ENCODE measurements around the gene CRYBG2. TPM values are rescaled to one million over a fixed set of nuclear protein-coding genes. Genes with fewer than 3 reads are reported as not detected.

The CRYBG2 gene
- polyA plus RNA-seq, 1 donor from 2014 or later: 2.5 TPM

GRCh38 chr1:26274801-26275425 is 79.0 kb downstream of the CRYBG2 start:
- TF ChIP-seq TAF1 (IDR thresholded peaks at IDR 0.05; ENCODE audit: low read depth): no peak
- no peak for TF ChIP-seq MXI1 (conservative IDR thresholded peaks at IDR 0.05; ENCODE audit: poor library complexity, severe bottlenecking)
- Histone ChIP-seq H3K27ac (ENCODE audit: low read length) (no peak overlapping the region), H3K9me2 (ENCODE audit: insufficient read depth, low read length) (no peaks in the 10 kb centered on the region), H4K20me1 (ENCODE audit: insufficient read depth) (no peaks in the 10 kb centered on the region), H3K79me2 (replicated peaks; ENCODE audit: insufficient read depth, low read length) (peaks cover 5% of the 10 kb centered on the region), H3K9ac (ENCODE audit: low read length) (no peak overlapping the region), H3K4me2 (ENCODE audit: low read length) (no peak overlapping the region), H3K4me3 (ENCODE audit: low read length) (no peak overlapping the region), H3K9me3 (ENCODE audit: low read length) (no peaks in the 10 kb centered on the region), H3K27me3 (ENCODE audit: insufficient read depth, low read depth, low read length) (no peaks in the 10 kb centered on the region), H2AFZ (ENCODE audit: low read depth, low read length) (no peak overlapping the region), H3K36me3 (ENCODE audit: insufficient read depth, low read length) (no peaks in the 10 kb centered on the region), H3F3A (ENCODE audit: insufficient read depth, low read length, poor library complexity, severe bottlenecking) (no peaks in the 10 kb centered on the region)

Other genes starting within 250 kb of the CRYBG2 start
- 41.3 and 44.9 TPM in 2 replicates for gene PDIK1L, start 242.3 kb downstream of the CRYBG2 start, polyA plus RNA-seq
- gene FAM110D, start 195.1 kb downstream of the CRYBG2 start, polyA plus RNA-seq: 0.31 and 0.48 TPM in 2 replicates
- gene C1orf232, start 185.2 kb downstream of the CRYBG2 start, polyA plus RNA-seq: not detected in 2 replicates
- 20.2 and 25.0 TPM in 2 replicates for gene ZNF593, start 184.2 kb downstream of the CRYBG2 start, polyA plus RNA-seq
- gene ZNF593OS, start 182.3 kb downstream of the CRYBG2 start, polyA plus RNA-seq: not detected in 2 replicates
- gene CNKSR1, start 176.6 kb downstream of the CRYBG2 start, polyA plus RNA-seq: 2.2 and 7.8 TPM in 2 replicates
- gene CATSPER4, start 163.5 kb downstream of the CRYBG2 start, polyA plus RNA-seq: not detected in 2 replicates
- gene CEP85, start 119.9 kb downstream of the CRYBG2 start, polyA plus RNA-seq: 20.5 and 26.2 TPM in 2 replicates
- gene SH3BGRL3, start 74.0 kb downstream of the CRYBG2 start, polyA plus RNA-seq: 7.5 and 12.8 TPM in 2 replicates
- gene UBXN11, start 47.5 kb downstream of the CRYBG2 start, polyA plus RNA-seq: 18.5 and 19.4 TPM in 2 replicates
- gene CD52, start 36.2 kb downstream of the CRYBG2 start, polyA plus RNA-seq: not detected in 2 replicates
- not detected in 2 replicates for gene ZNF683, start 18.6 kb upstream of the CRYBG2 start, polyA plus RNA-seq
- gene LIN28A, start 56.7 kb upstream of the CRYBG2 start, polyA plus RNA-seq: 0.94 and 1.0 TPM in 2 replicates
- gene DHDDS, start 78.2 kb upstream of the CRYBG2 start, polyA plus RNA-seq: 26.2 and 28.9 TPM in 2 replicates
- gene HMGN2, start 118.3 kb upstream of the CRYBG2 start, polyA plus RNA-seq: 615 and 621 TPM in 2 replicates
- 4.9 and 7.9 TPM in 2 replicates for gene RPS6KA1, start 175.6 kb upstream of the CRYBG2 start, polyA plus RNA-seq

All from neural cell (in vitro differentiated cells).